SJSA1 (cell line): ENCODE measurements around the gene MAGEF1. TPM values are rescaled to one million over a fixed set of nuclear protein-coding genes. Genes with fewer than 3 reads are reported as not detected.

Experiments
- DNase-seq, 2 experiments: peaks; one replicate each; pipeline ENCODE4 v3.0.0-alpha.2; 2015 to 2020; ENCODE audit warnings: low spot score in 2 of 2, low read depth in 1 of 2
- H3K27ac ChIP-seq: fragments of 250-450 bp; sonication (Bioruptor Pico); 2 replicates; pipeline ENCODE4 v1.5.1; 2020; ENCODE audit warnings: mild to moderate bottlenecking, moderate library complexity
- H3K27me3 ChIP-seq: fragments of 250-450 bp; sonication (Bioruptor Pico); replicated peaks from 2 replicates; pipeline ENCODE4 v1.5.1; 2020; ENCODE audit warnings: mild to moderate bottlenecking, moderate library complexity
- H3K36me3 ChIP-seq: fragments of 250-450 bp; sonication (Bioruptor Pico); 2 replicates; pipeline ENCODE4 v1.5.1; 2020; ENCODE audit warnings: mild to moderate bottlenecking
- H3K4me1 ChIP-seq: fragments of 250-450 bp; sonication (Bioruptor Pico); replicated peaks from 2 replicates; pipeline ENCODE4 v1.6.1; 2021; ENCODE audit warnings: mild to moderate bottlenecking
- H3K4me3 ChIP-seq: fragments of 250-450 bp; sonication (Bioruptor Pico); 2 replicates; pipeline ENCODE4 v1.5.1; 2020; ENCODE audit warnings: mild to moderate bottlenecking
- H3K9me3 ChIP-seq: fragments of 250-450 bp; sonication (Bioruptor Pico); replicated peaks from 2 replicates; pipeline ENCODE4 v1.5.1; 2020; ENCODE audit warnings: mild to moderate bottlenecking
- total RNA-seq: library from RNA; depleted of rRNA; stranded (reverse); fragments of >200 nt; shearing (Covaris generic); gene quantifications from 2 replicates; pipeline ENCODE4 v1.2.3, GENCODE V29; 2014

Gene MAGEF1
- total RNA-seq, 1 experiment from 2014 or later: 41.7 TPM

GRCh38 chr3:184725176-184725719 is 13.4 kb upstream of the MAGEF1 start:
- H3K27ac ChIP-seq: no peak overlapping the region
- no peak overlapping the region for H3K4me3 ChIP-seq
- H3K27me3 ChIP-seq: no peaks in the 10 kb centered on the region
- no peaks in the 10 kb centered on the region; the same call in 1 of the 2 replicates for H3K9me3 ChIP-seq
- no peaks in the 10 kb centered on the region for H3K36me3 ChIP-seq
- no peak for DNase-seq
- H3K4me1 ChIP-seq: no peaks in the 10 kb centered on the region

GRCh38 chr3:184724699-184725098 is 12.8 kb upstream of the MAGEF1 start:
- Histone ChIP-seq H3K4me1 (no peaks in the 10 kb centered on the region), H3K9me3 (no peaks in the 10 kb centered on the region; the same call in 1 of the 2 replicates), H3K4me3 (no peak overlapping the region), H3K27me3 (no peaks in the 10 kb centered on the region), H3K27ac (no peak overlapping the region), H3K36me3 (no peaks in the 10 kb centered on the region)
- no peak for DNase-seq

- Histone ChIP-seq H3K36me3 (no peaks in the 10 kb centered on the region), H3K4me3 (no peak overlapping the region), H3K4me1 (peaks cover 15% of the 10 kb centered on the region), H3K9me3 (no peaks in the 10 kb centered on the region), H3K27me3 (no peaks in the 10 kb centered on the region), H3K27ac (no peak overlapping the region)
- DNase-seq: no peak
Measured at GRCh38 chr3:184719709-184720108, 7.8 kb upstream of the MAGEF1 start.

DNA sequence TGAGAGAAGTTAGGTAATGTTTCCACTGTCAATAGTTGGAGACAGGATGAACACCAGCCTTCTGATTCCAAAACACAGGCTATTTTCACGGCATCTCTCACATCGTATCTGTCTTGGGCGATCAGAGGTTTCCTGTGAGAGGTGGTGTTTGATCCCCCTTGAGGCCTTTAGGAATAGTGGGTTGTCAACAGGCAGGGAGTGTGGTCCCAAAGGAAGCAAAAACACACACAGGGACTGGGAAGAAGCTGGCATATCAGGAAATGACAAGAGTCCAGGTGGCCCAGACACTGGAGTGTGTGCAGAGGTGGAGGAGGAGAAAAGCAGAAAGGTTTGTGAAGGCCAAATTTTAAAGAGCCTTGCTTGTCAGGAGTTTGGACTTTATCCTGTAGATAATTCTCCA is 6.6 kb upstream of the MAGEF1 start:
- Histone ChIP-seq H3K27ac (no peak overlapping the region), H3K9me3 (no peaks in the 10 kb centered on the region), H3K4me3 (no peak overlapping the region), H3K36me3 (no peaks in the 10 kb centered on the region), H3K27me3 (no peaks in the 10 kb centered on the region), H3K4me1 (peaks cover 15% of the 10 kb centered on the region)
- no peak for DNase-seq

- no peak overlapping the region for H3K27ac ChIP-seq
- H3K4me1 ChIP-seq: peaks cover 16% of the 10 kb centered on the region
- DNase-seq: peak in 1 of 2 experiments; percentile 18
- no peak overlapping the region for H3K4me3 ChIP-seq
- no peaks in the 10 kb centered on the region for H3K27me3 ChIP-seq
- no peaks in the 10 kb centered on the region for H3K36me3 ChIP-seq
- H3K9me3 ChIP-seq: no peaks in the 10 kb centered on the region
Measured at GRCh38 chr3:184717399-184717983, 5.6 kb upstream of the MAGEF1 start.

DNA sequence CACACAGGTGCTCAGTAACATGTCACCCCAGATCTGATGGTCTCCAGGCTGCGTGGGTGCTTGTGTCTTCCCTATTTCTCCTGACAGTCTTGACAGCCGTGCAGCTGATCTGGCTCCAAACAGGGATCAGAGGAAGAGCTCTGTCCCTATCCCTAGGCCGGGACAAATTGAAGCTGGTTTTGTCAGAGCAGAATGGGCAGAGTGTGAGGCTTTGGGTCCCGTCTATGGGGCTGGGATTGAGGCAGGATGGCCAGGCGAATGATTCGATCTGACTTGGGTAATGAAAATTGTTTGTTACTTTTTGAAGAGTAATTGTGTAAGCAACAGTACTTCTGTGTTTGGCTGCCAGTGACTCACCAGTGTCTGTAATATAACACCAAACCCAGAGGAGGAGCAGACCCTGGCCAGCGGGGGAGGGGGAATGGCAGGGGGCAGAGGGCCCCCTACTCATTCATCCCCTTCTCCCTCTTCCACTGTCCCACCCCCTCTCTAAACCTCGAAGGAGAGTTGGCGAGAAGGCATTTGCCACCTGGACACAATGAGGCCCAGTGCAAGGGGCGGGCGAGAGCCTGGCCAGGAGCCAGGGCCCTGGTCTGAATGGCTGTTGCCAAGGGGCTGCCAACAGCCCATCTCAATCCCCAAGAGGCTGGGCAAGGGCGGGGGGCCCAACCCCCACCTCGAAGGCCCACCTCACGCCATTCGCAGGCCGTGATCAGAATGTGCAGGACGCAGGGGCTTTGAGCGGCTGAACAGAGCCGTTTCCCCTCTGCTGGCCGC is 4.9 kb upstream of the MAGEF1 start:
- Histone ChIP-seq H3K27ac (no peak overlapping the region), H3K4me1 (peaks cover 20% of the 10 kb centered on the region), H3K4me3 (no peak overlapping the region), H3K9me3 (no peaks in the 10 kb centered on the region), H3K36me3 (no peaks in the 10 kb centered on the region), H3K27me3 (no peaks in the 10 kb centered on the region)
- DNase-seq: peak; percentile 38 to 46

DNA sequence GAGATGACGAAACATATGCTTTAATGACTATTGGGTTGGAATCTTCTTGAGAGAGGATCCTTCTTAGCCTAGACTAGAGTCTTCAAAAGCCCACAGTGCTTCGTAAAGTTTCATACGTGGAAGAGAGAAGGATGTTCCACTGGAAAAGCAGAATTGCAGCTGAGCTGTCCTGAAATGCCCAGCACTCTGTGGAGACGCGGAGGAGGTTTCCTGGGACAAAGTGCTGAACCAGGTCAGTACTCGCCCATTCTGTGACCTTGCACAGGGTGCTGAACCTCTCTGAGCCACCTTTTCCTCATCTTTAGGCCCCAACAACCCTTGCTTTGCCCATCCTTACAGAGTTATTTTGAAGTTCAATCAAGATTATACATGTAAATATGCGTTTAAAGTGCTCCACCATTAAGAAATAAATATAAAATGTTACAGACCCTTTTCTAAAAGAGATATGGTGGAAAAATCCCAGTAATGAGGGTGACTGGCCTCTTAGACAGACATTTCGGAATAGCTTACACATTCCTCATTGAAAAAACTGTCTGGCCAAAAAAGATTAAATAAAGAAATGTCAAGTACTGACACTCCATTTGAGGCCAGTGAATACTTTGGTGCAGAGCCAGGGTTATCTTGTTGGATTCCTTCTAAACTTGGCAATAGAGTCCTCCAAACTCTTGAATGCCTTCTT is 4.2 kb upstream of the MAGEF1 start:
- Histone ChIP-seq H3K4me3 (no peak overlapping the region), H3K27me3 (no peaks in the 10 kb centered on the region), H3K36me3 (peaks cover 5% of the 10 kb centered on the region; the same call in 1 of the 2 replicates), H3K9me3 (no peaks in the 10 kb centered on the region), H3K27ac (no peak overlapping the region), H3K4me1 (peaks cover 20% of the 10 kb centered on the region)
- no peak for DNase-seq

GRCh38 chr3:184713521-184713920 is 1.7 kb upstream of the MAGEF1 start:
- Histone ChIP-seq H3K4me3 (no peak overlapping the region), H3K36me3 (peaks cover 27% of the 10 kb centered on the region), H3K27me3 (no peaks in the 10 kb centered on the region), H3K27ac (no peak overlapping the region), H3K9me3 (no peaks in the 10 kb centered on the region), H3K4me1 (peaks cover 33% of the 10 kb centered on the region)
- peak in 1 of 2 experiments; percentile 3 for DNase-seq

DNA sequence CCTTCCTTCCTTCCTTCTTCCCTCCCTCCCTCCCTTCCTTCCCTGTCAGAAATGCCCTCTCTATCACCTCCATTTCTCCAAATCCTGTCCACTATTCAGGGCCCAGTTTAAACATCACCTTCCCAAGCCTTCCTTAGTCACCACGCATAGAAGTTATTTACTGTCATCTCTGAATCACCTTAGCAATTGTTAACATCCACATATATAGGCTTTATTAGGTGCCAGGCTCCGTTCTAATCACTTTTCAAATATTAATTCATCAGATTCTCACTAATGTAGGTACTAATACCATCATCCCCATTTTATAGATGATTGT is 1.1 kb upstream of the MAGEF1 start:
- Histone ChIP-seq H3K9me3 (no peaks in the 10 kb centered on the region), H3K27ac (no peak overlapping the region)

DNA sequence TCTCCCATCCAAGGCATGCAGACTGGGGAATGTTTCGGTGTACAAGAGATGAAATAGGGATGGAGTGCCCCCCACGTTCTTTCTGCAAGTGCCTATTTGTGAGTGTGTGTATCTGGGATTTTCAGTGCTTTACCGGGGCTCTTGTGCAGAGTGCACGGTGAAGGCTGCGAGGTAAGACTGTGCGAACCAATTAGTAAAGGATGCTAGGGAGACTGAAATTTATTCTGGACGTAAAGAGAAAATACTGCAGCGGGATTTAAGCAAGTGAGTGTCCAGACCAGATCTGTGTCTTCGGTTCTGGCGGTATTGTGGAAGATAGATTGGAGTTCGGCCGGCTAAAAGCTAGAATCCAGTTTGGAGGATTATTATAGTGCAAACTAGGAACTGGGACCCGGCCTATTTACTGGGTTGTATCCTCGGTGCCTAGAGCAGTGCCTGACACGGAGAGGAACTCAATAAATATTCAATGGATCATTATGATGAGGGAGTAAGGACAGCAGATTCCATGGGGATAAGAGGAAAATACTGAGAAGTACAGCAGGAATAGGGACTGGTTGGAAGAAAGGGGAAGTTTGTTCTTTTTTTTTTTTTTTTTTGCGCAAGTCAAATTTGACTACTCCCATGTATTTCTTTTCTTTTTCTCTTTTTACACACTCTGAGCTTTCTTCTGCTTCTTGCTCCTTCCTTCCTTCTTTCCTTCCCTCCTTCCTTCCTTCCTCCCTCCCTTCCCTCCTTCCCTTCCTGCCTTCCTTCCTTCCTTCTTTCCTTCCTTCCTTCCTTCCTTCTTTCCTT is 580 bp upstream of the MAGEF1 start:
- Histone ChIP-seq H3K9me3 (no peaks in the 10 kb centered on the region), H3K27me3 (no peaks in the 10 kb centered on the region), H3K4me3 (peak overlapping the region; percentile 75), H3K27ac (no peak overlapping the region), H3K36me3 (peaks cover 37% of the 10 kb centered on the region), H3K4me1 (peaks cover 33% of the 10 kb centered on the region)
- DNase-seq: peak in 1 of 2 experiments; percentile 17

More for the DNA sequence above, 1.1 kb upstream of the MAGEF1 start:
- H3K27me3 ChIP-seq: no peaks in the 10 kb centered on the region
- H3K4me1 ChIP-seq: peaks cover 33% of the 10 kb centered on the region
- DNase-seq: no peak
- peaks cover 31% of the 10 kb centered on the region for H3K36me3 ChIP-seq
- H3K4me3 ChIP-seq: no peak overlapping the region

DNA sequence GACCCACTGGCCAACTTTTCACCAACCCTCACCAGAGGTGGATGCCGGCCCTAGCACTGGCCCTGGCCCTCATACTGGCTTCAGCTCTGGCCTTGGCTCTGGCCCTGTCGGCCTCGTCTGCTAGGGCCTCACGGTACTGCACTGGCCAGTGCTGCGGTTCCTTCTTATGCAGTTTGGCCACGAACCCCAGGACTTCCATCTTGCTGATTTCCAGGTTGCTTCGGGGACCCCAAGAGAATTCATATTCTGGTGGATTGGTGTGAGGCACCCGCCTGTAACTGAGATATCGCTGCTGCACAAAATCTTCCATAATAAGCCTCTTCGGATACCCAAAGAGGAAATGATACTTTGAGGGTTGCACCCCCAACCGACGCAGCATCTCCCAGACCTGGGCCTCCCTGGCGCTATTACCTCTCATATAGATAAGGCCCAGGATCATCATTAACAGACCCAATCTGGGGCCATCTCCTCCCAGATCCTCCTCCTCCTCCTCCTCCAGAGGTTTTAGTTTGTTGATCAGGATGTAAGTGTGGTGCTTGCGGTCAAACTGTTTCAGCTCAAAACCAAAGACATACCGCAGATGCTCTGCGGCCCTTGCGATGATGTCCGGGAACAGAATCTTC is 883 bp downstream of the MAGEF1 start:
- peak; percentile 6 to 38 for DNase-seq

GRCh38 chr3:184703657-184704056 is 8.2 kb downstream of the MAGEF1 start:
- DNase-seq: no peak
- Histone ChIP-seq H3K27ac (no peak overlapping the region), H3K4me1 (no peaks in the 10 kb centered on the region), H3K4me3 (no peak overlapping the region), H3K36me3 (peaks cover 10% of the 10 kb centered on the region), H3K9me3 (no peaks in the 10 kb centered on the region), H3K27me3 (no peaks in the 10 kb centered on the region)

More for the DNA sequence above, 883 bp downstream of the MAGEF1 start:
- Histone ChIP-seq H3K36me3 (peaks cover 37% of the 10 kb centered on the region), H3K4me3 (peak overlapping the region; percentile 75), H3K4me1 (peaks cover 20% of the 10 kb centered on the region), H3K27me3 (no peaks in the 10 kb centered on the region), H3K9me3 (no peaks in the 10 kb centered on the region), H3K27ac (peak overlapping the region; percentile 47)

DNA sequence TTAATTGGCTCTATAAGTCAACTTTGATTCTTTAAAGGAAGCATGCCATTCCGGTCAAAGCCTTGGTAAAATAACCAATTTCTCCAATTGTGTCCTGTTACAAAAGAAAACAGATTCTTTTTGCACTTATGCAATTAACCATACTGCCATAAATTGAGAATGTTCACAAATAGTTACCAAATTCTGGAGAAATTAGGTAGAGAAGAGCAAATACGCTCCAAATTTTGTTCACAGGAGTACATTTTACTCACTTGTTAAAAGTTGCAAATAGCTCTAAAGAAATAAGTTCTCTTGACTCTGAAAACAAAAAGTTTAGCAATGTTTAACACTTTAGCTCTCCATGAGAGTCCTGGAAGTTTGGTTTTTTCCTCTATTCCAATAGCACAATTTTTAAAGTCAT is 11.1 kb downstream of the MAGEF1 start:
- Histone ChIP-seq H3K27ac (no peak overlapping the region), H3K27me3 (no peaks in the 10 kb centered on the region), H3K9me3 (no peaks in the 10 kb centered on the region), H3K4me1 (no peaks in the 10 kb centered on the region), H3K4me3 (no peak overlapping the region), H3K36me3 (no peaks in the 10 kb centered on the region)
- no peak for DNase-seq
